Dermis blood vessel endothelial cell (primary cell): ENCODE measurements around the gene PATJ. TPM values are rescaled to one million over a fixed set of nuclear protein-coding genes. Genes with fewer than 3 reads are reported as not detected.
"Not testable (repeated sequence)": the region's sequence is repeated elsewhere in the genome, so short reads cannot be mapped to it uniquely, and the experiment has no call there.

ENCODE experiments used
- DNase-seq: peaks from one replicate; pipeline ENCODE4 v3.0.0; 2010
- total RNA-seq: library from RNA; depleted of rRNA; stranded (reverse); fragments of >200 nt; gene quantifications from 2 replicates; pipeline ENCODE4 v1.2.3, GENCODE V29; 2014

Gene PATJ
- total RNA-seq, 1 donor from 2014 or later, result 5.4 TPM

DNA sequence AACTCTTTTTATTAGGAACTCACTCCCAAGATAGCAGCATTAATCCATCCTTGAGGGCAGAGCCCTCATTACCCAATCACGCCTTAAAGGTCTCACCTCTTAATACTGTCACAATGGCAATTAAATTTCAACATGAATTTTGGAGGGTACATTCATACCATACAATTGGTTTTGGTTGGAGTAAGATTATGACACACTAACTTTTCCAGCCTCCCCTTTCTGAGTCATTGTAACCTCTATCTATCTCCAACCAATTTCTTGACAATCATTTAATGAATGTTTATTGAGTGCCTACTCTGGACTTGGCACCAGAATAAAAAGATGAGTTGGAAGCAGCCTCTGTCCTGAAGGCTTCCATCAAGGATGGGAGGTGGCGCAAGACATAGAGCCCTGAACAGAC, 358.2 kb downstream of the PATJ start:
- DNase-seq, result no peak

- DNase-seq, result no peak
Observed at GRCh38 chr1:62103846-62104245, 361.6 kb downstream of the PATJ start.

GRCh38 chr1:62107923-62108322, 365.6 kb downstream of the PATJ start:
- no peak for DNase-seq

DNA sequence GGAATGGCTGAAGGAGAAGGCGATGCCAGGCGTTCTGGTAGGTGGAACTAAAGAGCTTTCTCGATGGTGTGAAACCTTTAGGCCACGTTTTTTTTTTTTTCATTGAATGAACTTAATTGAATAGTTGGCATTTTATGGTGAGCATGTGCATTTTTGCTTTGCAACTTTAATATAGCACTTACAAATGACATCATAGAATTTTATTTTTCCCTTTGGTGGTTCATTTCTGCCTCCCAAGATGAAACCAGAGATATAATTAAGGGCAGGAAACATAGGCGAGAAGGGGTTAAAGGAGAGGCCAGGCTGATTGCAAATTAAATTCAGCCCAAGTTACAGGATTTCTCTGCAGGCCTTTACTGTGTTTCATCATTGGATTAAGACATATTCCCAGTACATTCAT, 366.8 kb downstream of the PATJ start:
- DNase-seq, result no peak

GRCh38 chr1:62110198-62110817, 368.0 kb downstream of the PATJ start:
- DNase-seq, result no peak

DNA sequence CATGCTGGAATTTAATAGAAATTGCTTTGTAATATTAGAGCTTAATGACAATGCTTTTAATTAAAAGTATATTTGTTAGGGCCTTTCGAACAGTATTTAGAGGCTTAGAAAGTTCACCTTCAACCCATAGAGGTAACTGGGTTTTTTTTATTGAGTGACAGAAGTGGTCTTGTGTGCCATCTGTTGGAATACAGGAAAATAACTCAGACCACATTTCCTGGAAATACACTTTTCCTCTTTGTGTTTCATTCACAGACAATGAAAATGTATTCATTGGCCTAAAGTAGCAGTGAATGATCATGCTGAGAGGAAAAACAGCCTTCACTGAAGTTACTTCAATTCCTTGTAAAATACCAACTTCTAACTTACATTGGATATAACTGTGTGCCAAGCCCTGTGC, 368.8 kb downstream of the PATJ start:
- peak; percentile 30 for DNase-seq

- DNase-seq, result no peak
Observed at GRCh38 chr1:62113507-62113906, 371.2 kb downstream of the PATJ start.

GRCh38 chr1:62117018-62117750, 374.9 kb downstream of the PATJ start:
- no peak for DNase-seq

DNA sequence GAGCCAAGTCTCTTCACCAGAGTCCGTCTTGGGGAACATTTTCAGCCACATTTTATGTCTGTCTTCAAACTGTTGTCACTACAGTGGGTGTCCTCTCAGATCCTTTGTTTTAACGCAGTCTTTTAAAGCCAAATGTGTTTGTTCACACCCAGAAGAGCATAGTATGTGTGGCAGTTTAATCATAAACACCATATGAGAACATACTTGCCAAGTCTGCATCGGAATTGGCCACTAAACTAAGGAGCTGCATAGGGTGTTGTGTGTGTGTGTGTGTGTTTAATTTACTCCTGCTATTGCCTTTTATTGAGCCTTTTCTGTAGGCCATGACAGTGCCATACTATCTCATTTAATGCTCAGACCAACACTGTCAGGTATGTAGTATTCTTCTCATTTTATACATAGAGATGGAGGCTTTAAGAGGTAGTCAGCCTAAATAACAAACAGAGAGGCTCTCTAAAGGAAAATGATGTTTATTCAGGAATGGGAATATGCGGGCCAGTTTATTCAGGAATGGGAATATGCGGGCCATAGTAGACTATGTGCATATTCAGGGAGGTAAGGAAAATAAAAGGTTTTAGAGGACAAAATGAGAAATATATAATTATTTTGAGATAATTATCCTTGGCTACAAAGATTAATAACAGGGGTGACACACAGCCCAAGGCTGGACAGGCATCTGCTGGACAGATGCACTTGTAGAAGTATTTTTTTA, 384.5 kb downstream of the PATJ start:
- no peak for DNase-seq

- no peak for DNase-seq
Observed at GRCh38 chr1:62128745-62129144, 386.5 kb downstream of the PATJ start.

DNA sequence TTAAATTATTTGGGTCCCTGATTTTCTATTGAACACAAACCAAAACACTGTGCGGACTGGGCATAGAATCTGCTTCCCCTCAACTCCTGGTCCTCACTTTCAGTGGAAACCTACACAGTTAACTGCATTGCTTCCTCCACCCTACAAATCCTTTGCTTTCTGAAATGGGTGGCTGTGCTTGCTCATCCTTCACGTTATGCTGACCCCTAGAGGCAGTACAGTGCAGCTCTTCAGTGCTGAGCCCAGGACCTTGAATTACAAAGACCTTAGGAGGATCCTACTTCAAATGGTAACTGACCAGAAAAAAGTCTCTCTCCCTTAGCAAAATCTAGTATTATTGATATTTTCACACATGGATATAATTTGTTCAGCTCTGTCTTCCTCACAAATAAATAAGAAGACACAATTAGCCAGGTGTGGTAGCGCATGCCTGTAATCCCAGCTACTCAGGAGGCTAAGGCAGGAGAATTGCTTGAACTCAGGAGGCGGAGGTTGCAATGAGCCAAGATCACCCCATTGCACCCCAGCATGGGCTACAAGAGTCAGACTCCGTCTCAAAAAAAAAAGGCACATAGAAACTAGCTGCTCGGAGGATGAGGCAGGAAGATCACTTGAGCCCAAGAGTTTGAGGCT, 388.9 kb downstream of the PATJ start:
- peak; percentile 78 for DNase-seq

DNA sequence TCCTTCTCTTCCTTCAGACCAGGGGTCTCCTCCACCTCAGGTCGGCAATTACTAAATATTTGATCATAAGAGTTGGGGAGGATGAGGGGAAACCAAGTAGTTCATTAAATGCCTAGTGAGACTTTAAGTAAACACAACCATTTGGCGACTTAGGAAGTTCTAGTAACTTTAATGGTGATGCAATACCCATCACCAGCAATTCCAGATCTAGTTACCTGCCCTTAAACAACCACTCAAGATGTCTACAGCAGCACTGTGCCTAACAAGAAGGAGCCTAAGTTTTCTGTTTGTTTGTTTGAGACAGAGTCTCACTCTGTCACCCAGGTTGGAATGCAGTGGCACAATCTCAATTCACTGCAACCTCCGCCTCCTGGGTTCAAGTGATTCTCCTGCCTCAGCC, 395.7 kb downstream of the PATJ start:
- DNase-seq, result no peak

GRCh38 chr1:62139410-62139809, 397.1 kb downstream of the PATJ start:
- no peak for DNase-seq

DNA sequence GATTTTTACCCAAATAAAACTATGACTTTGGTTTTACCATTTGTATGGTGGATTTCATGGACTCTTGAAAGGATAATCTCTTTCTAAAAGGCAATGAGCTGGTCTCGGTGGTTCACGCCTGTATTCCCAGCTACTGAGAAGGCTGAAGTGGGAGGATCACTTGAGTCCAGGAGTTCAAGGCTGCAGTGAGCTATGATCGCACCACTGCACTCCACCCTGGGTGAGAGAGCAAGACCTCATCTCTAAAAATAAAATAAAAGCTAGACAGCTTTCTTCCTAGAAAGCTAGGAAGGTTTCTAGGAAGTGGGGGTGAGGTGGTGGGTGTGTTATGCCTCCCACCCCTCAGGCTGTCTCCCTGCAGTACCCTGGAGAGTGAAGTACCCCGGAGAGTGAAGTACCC, 398.4 kb downstream of the PATJ start:
- no peak for DNase-seq

- DNase-seq, result no peak
Observed at GRCh38 chr1:62142496-62142895, 400.2 kb downstream of the PATJ start.

DNA sequence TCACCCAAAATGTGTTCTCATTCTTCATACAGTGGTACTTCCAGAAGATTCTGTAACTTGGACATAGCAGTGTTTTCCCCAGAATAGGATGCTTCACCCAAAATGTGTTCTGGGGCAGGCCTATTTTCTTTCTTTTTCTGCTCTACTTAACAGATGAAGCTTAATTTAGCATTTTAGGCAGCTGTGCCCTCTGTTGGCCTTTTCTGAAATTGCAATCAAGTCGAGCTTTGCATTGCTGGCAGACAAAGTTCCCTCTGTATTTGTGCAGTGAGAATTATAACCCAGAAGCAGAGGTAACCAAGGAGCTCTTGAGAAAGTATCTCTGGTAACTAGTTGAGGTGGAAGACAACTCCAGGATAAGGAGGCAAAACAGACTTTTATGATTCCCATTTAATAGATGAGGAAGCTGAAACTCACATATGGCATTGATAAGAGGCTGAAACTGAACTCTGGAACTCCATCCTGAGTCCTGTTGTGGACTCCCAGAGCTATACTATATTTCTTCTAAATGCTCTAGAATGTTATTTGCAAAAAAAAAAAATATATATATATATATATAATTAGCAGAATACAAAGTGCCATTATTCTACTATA, 402.1 kb downstream of the PATJ start:
- DNase-seq, result peak; percentile 68

- DNase-seq, result no peak
Observed at GRCh38 chr1:62159940-62160348, 417.7 kb downstream of the PATJ start.

DNA sequence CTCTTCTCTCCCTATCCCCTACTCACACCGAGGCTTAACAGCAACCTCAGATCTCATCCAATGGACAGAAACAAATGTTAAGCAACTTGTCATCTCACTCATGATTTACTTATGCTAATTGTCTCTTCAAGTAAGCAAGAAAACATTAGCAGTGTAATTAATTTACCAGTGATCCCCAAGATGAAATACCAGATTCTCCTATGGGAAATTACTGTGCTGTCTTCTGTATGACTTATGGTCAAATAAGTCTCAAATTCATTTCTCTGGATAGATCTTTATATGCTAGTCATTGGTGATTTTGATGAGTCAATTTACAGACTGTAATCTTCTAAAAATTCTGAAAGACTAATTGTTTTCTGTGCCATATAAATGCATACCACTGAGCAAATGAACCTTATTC, 419.4 kb downstream of the PATJ start:
- no peak for DNase-seq

- not testable (repeated sequence) for DNase-seq
Observed at GRCh38 chr1:62170380-62170779, 428.1 kb downstream of the PATJ start.

DNA sequence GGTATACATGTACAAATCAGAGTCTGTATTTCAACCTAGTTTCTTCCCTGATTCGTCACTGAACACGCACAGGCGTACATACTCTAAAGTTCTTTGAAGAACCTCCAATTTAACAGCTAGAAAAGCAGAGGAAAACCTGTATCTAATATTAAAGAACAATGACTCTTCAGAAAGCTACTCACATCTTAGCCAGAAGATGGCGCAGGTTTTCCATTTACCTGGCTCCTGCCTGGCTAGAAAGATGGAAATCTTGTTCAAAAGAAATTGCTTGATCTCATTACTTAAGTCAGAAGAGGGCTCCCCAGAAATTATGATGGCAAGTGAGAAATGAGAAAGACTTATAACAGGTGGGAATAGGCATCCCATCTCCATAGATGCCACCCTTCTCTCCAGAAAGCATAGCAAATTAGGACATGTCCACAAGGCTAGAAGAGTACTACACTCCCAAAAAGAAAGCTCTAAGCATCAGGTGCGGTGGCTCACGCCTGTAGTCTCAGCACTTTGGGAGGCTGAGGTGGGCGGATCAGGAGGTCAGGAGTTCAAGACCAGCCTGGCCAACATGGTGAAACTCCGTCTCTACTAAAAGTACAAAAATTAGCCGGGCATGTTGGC, 433.4 kb downstream of the PATJ start:
- peak; percentile 67 for DNase-seq

GRCh38 chr1:62176597-62177312, 434.5 kb downstream of the PATJ start:
- no peak for DNase-seq

GRCh38 chr1:62177621-62178020, 435.3 kb downstream of the PATJ start:
- no peak for DNase-seq
